Measurements from ENCODE around the gene PRPF19. TPM values are rescaled to one million over a fixed set of nuclear protein-coding genes. Genes with fewer than 3 reads are reported as not detected.

PRPF19 gene
- total and polyA plus RNA-seq, 9 of the 15 experiments (the other 6 are each of a cell fraction or from before 2014, with no cell fraction given): 9.4 to 212 (median 73.2) TPM

DNA sequence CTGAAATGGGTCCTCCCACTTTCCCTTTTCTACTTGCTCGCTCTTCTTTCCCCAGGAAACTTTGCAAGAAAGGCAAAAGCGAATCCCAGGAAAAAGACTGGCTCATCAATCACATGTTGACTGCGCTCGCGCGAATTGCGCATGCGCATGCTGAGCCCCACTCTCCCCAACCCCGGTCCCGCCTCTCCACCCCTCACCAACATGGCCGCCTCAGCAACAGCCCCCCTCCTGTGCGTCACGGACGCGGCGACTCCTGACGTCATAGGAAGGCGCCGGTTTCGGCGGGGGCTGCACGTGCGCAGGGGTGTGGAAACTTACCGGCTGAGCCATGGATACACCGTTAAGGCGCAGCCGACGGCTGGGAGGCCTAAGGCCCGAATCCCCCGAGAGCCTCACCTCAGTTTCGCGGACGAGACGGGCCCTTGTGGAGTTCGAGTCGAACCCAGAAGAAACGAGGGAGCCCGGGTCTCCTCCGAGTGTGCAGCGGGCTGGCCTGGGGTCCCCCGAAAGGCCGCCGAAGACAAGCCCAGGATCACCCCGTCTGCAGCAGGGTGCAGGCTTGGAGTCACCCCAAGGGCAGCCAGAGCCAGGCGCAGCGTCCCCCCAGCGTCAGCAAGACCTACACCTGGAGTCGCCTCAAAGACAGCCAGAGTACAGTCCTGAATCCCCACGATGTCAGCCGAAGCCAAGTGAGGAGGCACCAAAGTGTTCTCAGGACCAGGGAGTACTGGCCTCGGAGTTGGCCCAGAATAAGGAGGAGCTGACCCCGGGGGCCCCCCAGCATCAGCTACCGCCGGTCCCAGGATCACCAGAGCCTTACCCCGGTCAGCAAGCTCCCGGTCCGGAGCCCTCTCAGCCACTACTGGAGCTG is 64.4 kb downstream of the PRPF19 start, which contains the start of gene CCDC86 (continued):
- no peak for TF ChIP-seq ZMIZ1 (IDR thresholded peaks at IDR 0.05; ENCODE audit: low read depth in 2 of 2, low read length in 2 of 2)
- TF ChIP-seq ZNF695 (CRISPR knock-in tag; IDR thresholded peaks at IDR 0.05): no peak
- TF ChIP-seq CC2D1A (IDR thresholded peaks at IDR 0.05): no peak
- no peak for TF ChIP-seq RAD21 (CRISPR knock-in tag; conservative IDR thresholded peaks at IDR 0.05 in 1 of 2, IDR thresholded peaks at IDR 0.05 in 1 of 2)
- TF ChIP-seq KAT7 (CRISPR knock-in tag; IDR thresholded peaks at IDR 0.05; ENCODE audit: borderline replicate concordance): peak; percentile 61; the same call in 1 of the 2 replicates
- TF ChIP-seq PCBP1 (IDR thresholded peaks at IDR 0.05; ENCODE audit: low read depth, low read length, poor library complexity, severe bottlenecking): no peak
- no peak for TF ChIP-seq CBFA2T3 (IDR thresholded peaks at IDR 0.05)
- 0 out of 2 replicates have a peak, but pooled peaks have one; percentile 55 for TF ChIP-seq FOXP1 (CRISPR knock-in tag; IDR thresholded peaks at IDR 0.05)
- TF ChIP-seq, protein P1, sequence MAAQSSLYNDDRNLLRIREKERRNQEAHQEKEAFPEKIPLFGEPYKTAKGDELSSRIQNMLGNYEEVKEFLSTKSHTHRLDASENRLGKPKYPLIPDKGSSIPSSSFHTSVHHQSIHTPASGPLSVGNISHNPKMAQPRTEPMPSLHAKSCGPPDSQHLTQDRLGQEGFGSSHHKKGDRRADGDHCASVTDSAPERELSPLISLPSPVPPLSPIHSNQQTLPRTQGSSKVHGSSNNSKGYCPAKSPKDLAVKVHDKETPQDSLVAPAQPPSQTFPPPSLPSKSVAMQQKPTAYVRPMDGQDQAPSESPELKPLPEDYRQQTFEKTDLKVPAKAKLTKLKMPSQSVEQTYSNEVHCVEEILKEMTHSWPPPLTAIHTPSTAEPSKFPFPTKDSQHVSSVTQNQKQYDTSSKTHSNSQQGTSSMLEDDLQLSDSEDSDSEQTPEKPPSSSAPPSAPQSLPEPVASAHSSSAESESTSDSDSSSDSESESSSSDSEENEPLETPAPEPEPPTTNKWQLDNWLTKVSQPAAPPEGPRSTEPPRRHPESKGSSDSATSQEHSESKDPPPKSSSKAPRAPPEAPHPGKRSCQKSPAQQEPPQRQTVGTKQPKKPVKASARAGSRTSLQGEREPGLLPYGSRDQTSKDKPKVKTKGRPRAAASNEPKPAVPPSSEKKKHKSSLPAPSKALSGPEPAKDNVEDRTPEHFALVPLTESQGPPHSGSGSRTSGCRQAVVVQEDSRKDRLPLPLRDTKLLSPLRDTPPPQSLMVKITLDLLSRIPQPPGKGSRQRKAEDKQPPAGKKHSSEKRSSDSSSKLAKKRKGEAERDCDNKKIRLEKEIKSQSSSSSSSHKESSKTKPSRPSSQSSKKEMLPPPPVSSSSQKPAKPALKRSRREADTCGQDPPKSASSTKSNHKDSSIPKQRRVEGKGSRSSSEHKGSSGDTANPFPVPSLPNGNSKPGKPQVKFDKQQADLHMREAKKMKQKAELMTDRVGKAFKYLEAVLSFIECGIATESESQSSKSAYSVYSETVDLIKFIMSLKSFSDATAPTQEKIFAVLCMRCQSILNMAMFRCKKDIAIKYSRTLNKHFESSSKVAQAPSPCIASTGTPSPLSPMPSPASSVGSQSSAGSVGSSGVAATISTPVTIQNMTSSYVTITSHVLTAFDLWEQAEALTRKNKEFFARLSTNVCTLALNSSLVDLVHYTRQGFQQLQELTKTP (IDR thresholded peaks at IDR 0.05; ENCODE audit: low read depth in 1 of 2, partially characterized antibody in 2 of 2): peak in 1 of 2 experiments; percentile 47
- TF ChIP-seq PCBP2 (IDR thresholded peaks at IDR 0.05; ENCODE audit: low read depth, low read length, poor library complexity, severe bottlenecking): no peak
- TF ChIP-seq, protein P2, sequence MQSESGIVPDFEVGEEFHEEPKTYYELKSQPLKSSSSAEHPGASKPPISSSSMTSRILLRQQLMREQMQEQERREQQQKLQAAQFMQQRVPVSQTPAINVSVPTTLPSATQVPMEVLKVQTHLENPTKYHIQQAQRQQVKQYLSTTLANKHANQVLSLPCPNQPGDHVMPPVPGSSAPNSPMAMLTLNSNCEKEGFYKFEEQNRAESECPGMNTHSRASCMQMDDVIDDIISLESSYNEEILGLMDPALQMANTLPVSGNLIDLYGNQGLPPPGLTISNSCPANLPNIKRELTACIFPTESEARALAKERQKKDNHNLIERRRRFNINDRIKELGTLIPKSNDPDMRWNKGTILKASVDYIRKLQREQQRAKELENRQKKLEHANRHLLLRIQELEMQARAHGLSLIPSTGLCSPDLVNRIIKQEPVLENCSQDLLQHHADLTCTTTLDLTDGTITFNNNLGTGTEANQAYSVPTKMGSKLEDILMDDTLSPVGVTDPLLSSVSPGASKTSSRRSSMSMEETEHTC (IDR thresholded peaks at IDR 0.05): peak; percentile 65; the same call in 1 of the 2 replicates
- TF ChIP-seq ZNF24 (IDR thresholded peaks at IDR 0.05): no peak
- TF ChIP-seq PHF8 (IDR thresholded peaks at IDR 0.05; ENCODE audit: borderline replicate concordance, low read length): peak; percentile 85; the same call in 1 of the 2 replicates
